Measurements from ENCODE around the gene GM2A.

Gene GM2A

GRCh38 chr5:151255621-151256286 is 2.8 kb downstream of the GM2A start:
- in situ Hi-C loops (cut with HindIII; ENCODE audit: low sequenced_read_pairs) = no loop called here
- DNase-seq (ENCODE audit: low read depth, low spot score) = no peak
- TF ChIP-seq CTCF (IDR thresholded peaks at IDR 0.05; ENCODE audit: low read depth, low read length) = no peak
- H3K4me3 ChIP-seq (ENCODE audit: low read depth, low read length) = no peak overlapping the region

- in situ Hi-C loops (cut with HindIII; ENCODE audit: low sequenced_read_pairs) = no loop called here
- H3K4me3 ChIP-seq (ENCODE audit: low read depth, low read length) = no peak overlapping the region
- no peak for DNase-seq (ENCODE audit: low read depth, low spot score)
- no peak for TF ChIP-seq CTCF (IDR thresholded peaks at IDR 0.05; ENCODE audit: low read depth, low read length)
These were observed 4.8 kb downstream of the GM2A start for GRCh38 chr5:151257731-151258181.

GRCh38 chr5:151258201-151258611 is 5.2 kb downstream of the GM2A start:
- no peak overlapping the region for H3K4me3 ChIP-seq (ENCODE audit: low read depth, low read length)
- in situ Hi-C loops (cut with HindIII; ENCODE audit: low sequenced_read_pairs) = no loop called here
- DNase-seq (ENCODE audit: low read depth, low spot score) = no peak
- TF ChIP-seq CTCF (IDR thresholded peaks at IDR 0.05; ENCODE audit: low read depth, low read length) = no peak

- no peak overlapping the region for H3K4me3 ChIP-seq (ENCODE audit: low read depth, low read length)
- TF ChIP-seq CTCF (IDR thresholded peaks at IDR 0.05; ENCODE audit: low read depth, low read length) = no peak
- in situ Hi-C loops (cut with HindIII; ENCODE audit: low sequenced_read_pairs) = no loop called here
- DNase-seq (ENCODE audit: low read depth, low spot score) = no peak
These were observed 5.8 kb downstream of the GM2A start for GRCh38 chr5:151258816-151259215.

- no peak for DNase-seq (ENCODE audit: low read depth, low spot score)
- in situ Hi-C loops (cut with HindIII; ENCODE audit: low sequenced_read_pairs) = no loop called here
- H3K4me3 ChIP-seq (ENCODE audit: low read depth, low read length) = no peak overlapping the region
- TF ChIP-seq CTCF (IDR thresholded peaks at IDR 0.05; ENCODE audit: low read depth, low read length) = no peak
These were observed 6.9 kb downstream of the GM2A start for GRCh38 chr5:151259931-151260330.

- in situ Hi-C loops (cut with HindIII; ENCODE audit: low sequenced_read_pairs) = no loop called here
- no peak for DNase-seq (ENCODE audit: low read depth, low spot score)
These were observed 9.5 kb downstream of the GM2A start for GRCh38 chr5:151262532-151262931.

More at GRCh38 chr5:151262532-151262931, 9.5 kb downstream of the GM2A start:
- no peak for TF ChIP-seq CTCF (IDR thresholded peaks at IDR 0.05; ENCODE audit: low read depth, low read length)
- H3K4me3 ChIP-seq (ENCODE audit: low read depth, low read length) = no peak overlapping the region

Measured in astrocyte of the spinal cord (primary cell).